GF-D8 (cell line): ENCODE data around the gene CALU.

Experiments used
- DNase-seq: peaks from one replicate; lab custom pipeline; 2025; lab: John Stamatoyannopoulos, UW

CALU gene

DNA sequence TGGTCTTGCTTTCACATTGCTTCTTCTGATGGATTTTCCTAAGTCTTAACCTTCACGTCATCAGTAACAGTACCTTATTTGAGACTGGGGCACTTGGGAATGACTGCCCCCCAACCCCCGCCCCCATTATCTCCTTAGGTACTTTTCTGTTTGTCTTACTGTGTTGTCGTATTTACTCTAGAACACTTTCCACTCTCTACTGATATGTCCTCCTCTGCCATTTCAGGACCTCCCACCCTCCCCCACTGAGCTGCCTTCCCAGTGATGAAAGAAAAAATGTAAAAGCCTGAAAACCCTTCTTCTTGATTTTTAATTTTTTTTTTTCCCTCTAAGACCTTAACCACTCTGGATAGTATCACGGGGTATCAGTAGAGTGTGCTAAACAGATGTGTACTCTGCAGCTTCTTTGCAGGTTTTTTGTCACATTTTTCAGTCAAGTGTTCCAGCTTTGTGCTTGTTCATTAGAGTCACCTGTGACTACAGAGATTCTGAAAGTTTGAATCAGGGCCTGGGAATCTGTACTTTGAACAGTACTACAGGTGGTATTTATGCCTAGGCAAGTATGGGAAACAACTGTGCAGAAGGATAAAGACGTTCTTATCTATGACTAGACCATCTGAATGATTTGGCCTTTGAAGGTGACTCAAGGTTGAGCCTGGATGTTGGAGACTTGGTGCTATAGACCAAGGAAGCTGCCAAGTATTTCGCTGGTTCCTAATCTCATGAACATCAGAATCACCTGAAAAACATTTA is 8.3 kb downstream of the CALU start:
- DNase-seq: no peak

DNA sequence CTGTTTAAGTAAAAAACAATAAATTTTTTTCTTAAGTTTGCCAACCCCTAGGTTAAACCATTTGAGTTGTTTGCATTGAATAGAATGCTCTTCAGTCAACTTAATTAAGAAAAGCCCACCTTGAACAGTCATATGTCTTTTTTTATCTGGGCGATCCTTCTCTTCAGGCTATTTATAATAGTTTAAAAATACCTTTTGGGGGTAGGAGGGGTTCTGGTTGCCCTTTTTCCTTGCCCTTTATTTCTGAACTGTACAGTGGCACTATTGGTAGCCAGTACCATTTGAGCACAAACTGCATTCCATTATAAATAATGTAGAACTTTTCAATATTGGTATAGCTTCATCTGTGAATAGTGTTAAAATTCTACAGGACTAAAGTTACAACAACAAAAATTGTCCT is 13.1 kb downstream of the CALU start:
- DNase-seq: no peak

- no peak for DNase-seq
Observed at GRCh38 chr7:128755075-128755818, 16.1 kb downstream of the CALU start.

DNA sequence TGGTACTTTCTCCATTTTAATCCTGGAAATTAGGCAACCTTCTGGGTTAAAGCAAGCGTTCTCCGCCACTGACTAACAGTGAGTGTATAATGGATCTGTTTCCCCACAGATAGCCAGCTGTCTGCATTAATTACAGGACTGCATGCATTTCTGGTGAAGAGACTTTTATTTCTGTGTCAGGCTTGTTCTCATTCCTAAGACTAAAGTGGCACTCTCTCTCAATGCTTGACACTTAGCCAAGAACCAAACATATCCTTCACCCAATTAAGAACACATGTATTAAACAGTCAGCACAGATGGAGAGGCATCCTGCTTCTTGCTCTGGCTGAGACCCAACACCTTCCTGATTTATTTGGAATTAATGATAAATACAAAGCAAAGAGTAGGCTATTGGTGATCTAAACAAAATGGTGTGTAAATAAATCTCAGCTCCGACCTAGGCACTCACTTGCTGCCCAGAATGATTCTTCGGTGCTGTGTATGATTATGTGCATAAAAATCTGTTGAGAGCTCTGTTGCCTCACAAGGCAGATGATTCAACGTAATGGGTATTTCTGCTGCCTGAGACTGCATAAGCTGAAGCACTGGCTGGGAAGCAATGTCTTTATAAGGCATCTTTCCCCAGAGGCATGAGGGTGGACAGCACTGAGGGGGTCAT is 16.8 kb downstream of the CALU start:
- DNase-seq: no peak

DNA sequence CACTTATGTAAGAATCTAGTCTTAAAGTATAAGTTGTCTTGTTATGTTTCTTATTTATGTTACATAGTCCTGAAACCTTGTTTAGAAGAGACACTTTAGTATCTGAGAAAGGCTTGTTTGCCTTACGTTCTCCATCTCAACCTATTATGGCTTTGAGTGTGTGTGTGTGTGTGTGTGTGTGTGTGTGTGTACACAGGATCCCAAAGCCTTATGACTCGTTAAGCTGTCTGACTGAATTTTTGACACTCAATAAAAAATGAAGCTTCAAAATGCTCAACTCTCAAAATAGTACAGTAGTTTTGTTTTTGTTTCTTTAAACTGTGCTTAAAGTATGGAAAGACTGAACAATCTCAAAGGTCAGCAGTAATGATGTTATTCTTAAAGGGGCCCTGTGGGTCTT is 18.0 kb downstream of the CALU start:
- no peak for DNase-seq

DNA sequence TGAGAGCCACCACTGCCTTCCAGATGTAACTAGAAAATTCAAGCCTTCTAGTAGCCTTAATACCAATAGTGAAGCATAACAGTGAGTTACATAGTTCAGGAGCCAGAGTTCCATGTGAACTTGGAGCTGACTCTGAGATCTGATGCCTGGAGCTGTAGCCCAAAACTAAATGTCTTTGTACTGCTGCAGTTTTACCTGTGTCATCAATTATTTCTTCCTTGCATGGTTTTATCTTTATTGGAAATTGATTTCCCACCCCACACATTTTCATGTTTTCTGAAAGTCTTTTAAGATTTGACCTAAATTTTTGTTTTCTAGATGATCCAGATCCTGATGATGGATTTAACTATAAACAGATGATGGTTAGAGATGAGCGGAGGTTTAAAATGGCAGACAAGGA is 19.4 kb downstream of the CALU start:
- no peak for DNase-seq

GRCh38 chr7:128759242-128759641 is 20.1 kb downstream of the CALU start:
- DNase-seq: no peak

DNA sequence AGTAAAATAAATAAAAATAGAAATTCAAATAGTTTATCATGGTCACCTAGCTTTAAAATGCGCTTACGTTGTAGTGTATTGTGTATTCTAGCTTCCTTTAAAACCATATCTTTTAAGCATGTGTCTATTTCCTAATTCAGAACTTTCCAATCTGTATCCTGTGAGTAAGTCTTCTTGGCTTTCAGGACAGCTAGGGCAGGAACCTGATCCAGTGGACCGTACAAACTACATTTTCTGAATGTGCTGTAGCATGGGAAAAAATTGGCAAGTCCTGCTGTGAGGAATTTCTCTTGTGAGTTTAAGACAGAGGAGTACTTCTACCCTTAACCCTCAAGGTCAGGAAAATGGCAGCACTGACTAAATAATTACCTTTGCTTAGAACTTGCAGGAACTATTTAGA is 24.4 kb downstream of the CALU start:
- DNase-seq: no peak

- DNase-seq: no peak
Observed at GRCh38 chr7:128767475-128768110, 28.4 kb downstream of the CALU start.

GRCh38 chr7:128770233-128770632 is 31.1 kb downstream of the CALU start:
- DNase-seq: no peak

GRCh38 chr7:128773604-128774003 is 34.4 kb downstream of the CALU start:
- DNase-seq: no peak

DNA sequence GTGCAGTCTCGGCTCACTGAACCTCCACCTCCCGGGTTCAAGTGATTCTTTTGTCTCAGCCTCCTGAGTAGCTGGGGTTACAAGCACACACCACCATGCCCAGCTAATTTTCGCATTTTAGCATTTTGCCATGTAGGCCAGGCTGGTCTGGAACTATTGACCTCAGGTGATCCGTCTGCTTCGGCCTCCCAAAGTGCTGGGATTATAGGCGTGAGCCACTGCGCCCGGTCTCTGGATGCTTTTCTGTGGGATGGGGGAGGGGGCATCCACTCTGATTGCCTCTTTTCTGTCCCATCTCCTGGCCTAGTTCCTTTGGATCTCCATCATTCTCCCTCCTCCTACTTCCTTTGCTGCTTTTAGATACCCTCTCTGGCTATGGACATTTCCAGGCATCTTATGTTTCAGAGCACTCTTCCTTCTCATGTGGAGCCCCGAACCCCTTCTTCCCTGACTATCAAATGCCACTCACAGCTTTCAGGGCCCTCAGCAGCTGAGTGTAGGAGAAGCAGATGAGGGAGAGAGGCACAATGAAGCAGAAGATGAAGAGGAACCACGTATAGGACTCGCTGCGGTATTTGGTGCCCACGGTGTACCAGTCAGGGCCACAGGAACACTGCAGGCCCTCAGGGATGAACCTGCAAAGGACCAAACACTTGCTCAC is 35.0 kb downstream of the CALU start:
- no peak for DNase-seq

GRCh38 chr7:128774921-128775320 is 35.8 kb downstream of the CALU start:
- no peak for DNase-seq

DNA sequence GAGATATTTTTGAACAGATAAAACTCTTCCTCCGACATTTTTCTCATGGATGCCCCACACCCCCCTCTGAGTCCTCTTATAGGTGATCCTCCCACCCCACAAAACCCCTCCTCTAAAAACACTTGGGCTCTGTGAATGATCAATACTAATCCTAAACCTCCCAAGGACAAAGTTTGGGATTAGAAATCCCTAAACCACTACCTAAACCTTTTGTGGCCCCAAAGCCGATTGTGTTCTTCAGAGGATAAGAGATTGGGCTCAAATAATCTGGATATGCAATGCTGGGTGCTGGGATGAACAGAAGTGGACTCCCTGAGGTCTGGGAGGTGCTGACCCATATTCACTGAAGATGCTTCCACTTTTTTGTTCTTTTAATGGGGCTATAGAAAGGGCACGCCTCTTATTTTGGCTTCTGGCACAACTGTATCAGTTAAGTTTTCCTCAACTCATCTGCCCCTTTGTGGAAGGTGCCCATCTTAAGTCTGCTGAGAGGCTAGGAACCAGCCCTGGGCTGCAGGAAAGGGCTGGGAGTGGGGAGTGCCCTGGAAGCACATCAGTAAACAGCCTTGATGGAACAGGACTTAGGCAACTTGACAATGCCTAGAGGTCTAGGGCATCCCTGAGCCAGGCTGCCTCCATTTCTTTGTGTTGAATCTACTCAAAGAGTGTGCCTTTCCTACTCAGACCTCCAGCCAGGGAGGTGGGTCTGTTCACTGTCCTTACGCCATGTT is 36.8 kb downstream of the CALU start, which contains the start of gene OPN1SW:
Gene OPN1SW, minus strand, starts transcription at position 51 of the 731 bp plus-strand sequence. Its CDS starts 13 bp downstream, at position 38.
- no peak for DNase-seq

DNA sequence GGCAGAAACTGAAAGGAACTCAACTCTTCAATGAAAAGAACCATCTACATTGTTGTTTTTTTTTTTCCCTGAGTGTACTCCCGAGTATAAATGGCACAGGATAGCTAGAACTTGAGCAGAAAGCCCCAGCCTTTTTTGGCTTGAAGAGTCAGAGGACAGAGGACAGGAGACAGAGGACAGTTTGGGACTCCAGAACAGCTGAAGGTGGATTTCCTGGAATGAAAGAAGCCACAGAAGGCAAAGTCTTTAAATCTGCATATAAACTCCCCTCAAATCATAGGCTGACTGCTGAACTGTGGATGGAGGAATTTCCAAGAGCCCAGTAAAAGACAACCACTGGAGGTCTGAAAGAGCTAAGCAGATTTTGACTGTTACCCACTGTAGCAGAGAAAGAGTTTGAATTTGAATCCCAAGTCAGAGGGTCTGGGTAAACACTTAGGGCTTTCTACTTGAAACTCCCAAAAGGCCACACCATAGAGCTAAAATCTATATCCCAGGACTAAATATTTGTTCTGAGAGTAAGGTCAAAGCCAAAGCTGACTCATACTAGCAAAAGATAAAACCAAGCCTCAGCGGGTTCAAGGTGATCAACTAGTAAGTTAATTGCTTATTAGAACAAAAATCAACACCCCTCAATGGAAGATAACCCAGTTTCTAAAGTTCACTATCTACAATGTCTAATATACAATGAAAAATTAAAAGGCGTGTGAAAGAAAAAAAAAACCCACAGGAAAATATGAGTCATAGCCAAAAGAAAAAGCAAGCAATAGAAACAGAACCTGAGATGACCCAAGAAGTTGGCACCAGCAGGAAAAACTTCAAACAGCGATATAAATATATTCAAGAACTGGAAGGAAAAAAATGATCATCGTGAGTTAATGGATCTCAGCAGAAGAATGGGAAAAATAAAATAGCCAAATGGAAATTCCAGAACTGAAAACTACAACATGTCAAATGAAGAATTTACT is 38.3 kb downstream of the CALU start:
- no peak for DNase-seq

DNA sequence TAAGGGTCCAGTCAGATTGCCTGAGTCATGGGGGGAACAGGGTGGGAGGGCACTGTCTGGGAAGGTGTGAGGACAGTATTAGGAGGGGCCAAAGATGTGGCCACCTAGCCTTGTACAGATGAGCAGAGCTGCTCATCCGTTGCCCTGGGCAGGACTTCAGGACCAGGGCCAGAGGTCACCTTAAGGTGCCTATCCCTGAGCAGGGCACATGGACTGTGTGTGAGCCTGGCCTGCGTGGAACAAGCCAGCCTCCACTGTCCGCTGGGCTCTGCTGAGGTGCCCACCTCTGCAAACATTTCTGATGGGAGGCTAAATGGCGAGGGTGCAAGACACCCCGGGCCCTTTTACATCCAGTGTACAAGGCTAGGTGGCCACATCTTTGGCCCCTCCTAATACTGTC is 39.8 kb downstream of the CALU start:
- no peak for DNase-seq

GRCh38 chr7:128781126-128781525 is 42.0 kb downstream of the CALU start:
- DNase-seq: no peak

- DNase-seq: no peak
Observed at GRCh38 chr7:128781851-128782250, 42.7 kb downstream of the CALU start.

- DNase-seq: no peak
Observed at GRCh38 chr7:128783143-128783861, 44.1 kb downstream of the CALU start.
